Measurements from ENCODE around the gene ODAD2.
"Not testable (repeated sequence)": the region's sequence is repeated elsewhere in the genome, so short reads cannot be mapped to it uniquely, and the experiment has no call there.

Gene ODAD2

GRCh38 chr10:27998954-27999275, at the start of gene ODAD2:
Gene ODAD2, minus strand, starts transcription at chr10:27999079. Its CDS starts 3,937 bp downstream, at chr10:27995142.
- in situ Hi-C loops (cut with MboI; ENCODE audit: low sequenced_read_pairs), result no loop called here

GRCh38 chr10:28047061-28047460, 48.2 kb upstream of the ODAD2 start:
- in situ Hi-C loops (cut with MboI; ENCODE audit: low sequenced_read_pairs), result no loop called here

GRCh38 chr10:28046579-28046978, 47.7 kb upstream of the ODAD2 start:
- in situ Hi-C loops (cut with MboI; ENCODE audit: low sequenced_read_pairs), result no loop called here

GRCh38 chr10:28043941-28044340, 45.1 kb upstream of the ODAD2 start:
- in situ Hi-C loops (cut with MboI; ENCODE audit: low sequenced_read_pairs), result no loop called here

GRCh38 chr10:28036587-28036986, 37.7 kb upstream of the ODAD2 start:
- in situ Hi-C loops (cut with MboI; ENCODE audit: low sequenced_read_pairs), result no loop called here

- in situ Hi-C loops (cut with MboI; ENCODE audit: low sequenced_read_pairs), result no loop called here
Measured at GRCh38 chr10:28020993-28021982, 22.4 kb upstream of the ODAD2 start.

GRCh38 chr10:28020080-28020860, 21.4 kb upstream of the ODAD2 start:
- in situ Hi-C loops (cut with MboI; ENCODE audit: low sequenced_read_pairs), result no loop called here

GRCh38 chr10:28014651-28015050, 15.8 kb upstream of the ODAD2 start:
- in situ Hi-C loops (cut with MboI; ENCODE audit: low sequenced_read_pairs), result no loop called here

- in situ Hi-C loops (cut with MboI; ENCODE audit: low sequenced_read_pairs), result no loop called here
Measured at GRCh38 chr10:28012990-28013515, 14.2 kb upstream of the ODAD2 start.

GRCh38 chr10:28010821-28011220, 11.9 kb upstream of the ODAD2 start:
- in situ Hi-C loops (cut with MboI; ENCODE audit: low sequenced_read_pairs), result no loop called here

- in situ Hi-C loops (cut with MboI; ENCODE audit: low sequenced_read_pairs), result no loop called here
Measured at GRCh38 chr10:28008054-28008453, 9.2 kb upstream of the ODAD2 start.

- in situ Hi-C loops (cut with MboI; ENCODE audit: low sequenced_read_pairs), result no loop called here
Measured at GRCh38 chr10:28001353-28001752, 2.5 kb upstream of the ODAD2 start.

GRCh38 chr10:27998178-27998953, 513 bp downstream of the ODAD2 start:
- in situ Hi-C loops (cut with MboI; ENCODE audit: low sequenced_read_pairs), result no loop called here

- in situ Hi-C loops (cut with MboI; ENCODE audit: low sequenced_read_pairs), result no loop called here
Measured at GRCh38 chr10:27997865-27998177, 1.1 kb downstream of the ODAD2 start.

GRCh38 chr10:27995311-27995710, 3.6 kb downstream of the ODAD2 start:
- in situ Hi-C loops (cut with MboI; ENCODE audit: low sequenced_read_pairs), result no loop called here

GRCh38 chr10:27989357-27989756, 9.5 kb downstream of the ODAD2 start:
- in situ Hi-C loops (cut with MboI; ENCODE audit: low sequenced_read_pairs), result not testable (repeated sequence)

- in situ Hi-C loops (cut with MboI; ENCODE audit: low sequenced_read_pairs), result no loop called here
Measured at GRCh38 chr10:27986821-27987220, 12.1 kb downstream of the ODAD2 start.

- in situ Hi-C loops (cut with MboI; ENCODE audit: low sequenced_read_pairs), result no loop called here
Measured at GRCh38 chr10:27982875-27983543, 15.9 kb downstream of the ODAD2 start.

- in situ Hi-C loops (cut with MboI; ENCODE audit: low sequenced_read_pairs), result no loop called here
Measured at GRCh38 chr10:27981744-27982143, 17.1 kb downstream of the ODAD2 start.

- in situ Hi-C loops (cut with MboI; ENCODE audit: low sequenced_read_pairs), result not testable (repeated sequence)
Measured at GRCh38 chr10:27970795-27971194, 28.1 kb downstream of the ODAD2 start.
